ENCODE data around the gene GART.

GRCh38 chr21:33552999-33553598 is 11.2 kb upstream of the GART start:
- no peak for TF ChIP-seq CTCF (IDR thresholded peaks at IDR 0.05)
- no peak for TF ChIP-seq POLR2A (IDR thresholded peaks at IDR 0.05)

All from transverse colon (tissue), 3 donors.